HG02840 (cell line): ENCODE results near the gene IL1RAPL1.
"Not testable (repeated sequence)": the region's sequence is repeated elsewhere in the genome, so short reads cannot be mapped to it uniquely, and the experiment has no call there.

Source experiments
- ATAC-seq: cut with Tn5 transposase; IDR thresholded peaks from one replicate; pipeline ENCODE4 v1.9.1; 2021; ENCODE audit warnings: mild to moderate bottlenecking, moderate library complexity, moderate number of reproducible peaks; ENCODE audit not compliant: unreplicated experiment, low FRiP score

IL1RAPL1 gene

DNA sequence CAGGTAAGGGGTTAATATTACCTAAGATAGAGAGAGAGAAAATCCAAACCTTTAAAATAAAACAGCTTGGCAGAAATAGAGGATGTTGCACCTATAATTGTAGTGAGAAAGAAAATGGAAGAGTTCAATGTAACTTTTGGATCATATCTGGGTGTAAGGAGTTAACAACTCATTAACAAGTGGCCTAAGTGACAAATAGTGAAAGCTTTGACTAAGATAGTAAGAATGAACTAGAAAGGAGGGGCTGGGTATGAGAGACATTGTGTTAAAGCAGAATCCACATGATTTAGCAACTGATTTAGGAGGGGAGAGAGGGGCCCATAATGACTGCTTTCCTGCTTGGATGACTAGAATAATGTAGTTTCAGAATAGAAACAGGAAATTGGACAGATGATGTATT lies 761.0 kb downstream of the IL1RAPL1 start:
- no peak for ATAC-seq

DNA sequence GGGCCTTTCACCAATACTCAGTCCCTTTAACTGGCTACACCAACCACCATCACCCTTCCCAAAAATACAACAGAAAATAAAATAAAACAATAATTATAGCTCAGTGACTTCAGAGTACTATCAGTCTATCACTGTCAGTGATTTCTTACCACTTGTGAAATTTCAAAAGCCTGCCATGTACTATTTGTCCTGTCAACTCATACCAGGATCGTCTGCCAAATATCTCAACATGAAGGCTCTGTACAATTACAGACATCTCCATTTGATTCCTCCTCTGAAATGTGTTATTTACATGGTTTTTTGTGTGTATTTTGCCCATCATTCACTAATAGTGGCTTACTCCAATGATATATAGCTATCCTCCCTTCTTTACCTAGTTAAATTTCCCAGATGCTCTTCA lies 772.0 kb downstream of the IL1RAPL1 start:
- no peak for ATAC-seq

DNA sequence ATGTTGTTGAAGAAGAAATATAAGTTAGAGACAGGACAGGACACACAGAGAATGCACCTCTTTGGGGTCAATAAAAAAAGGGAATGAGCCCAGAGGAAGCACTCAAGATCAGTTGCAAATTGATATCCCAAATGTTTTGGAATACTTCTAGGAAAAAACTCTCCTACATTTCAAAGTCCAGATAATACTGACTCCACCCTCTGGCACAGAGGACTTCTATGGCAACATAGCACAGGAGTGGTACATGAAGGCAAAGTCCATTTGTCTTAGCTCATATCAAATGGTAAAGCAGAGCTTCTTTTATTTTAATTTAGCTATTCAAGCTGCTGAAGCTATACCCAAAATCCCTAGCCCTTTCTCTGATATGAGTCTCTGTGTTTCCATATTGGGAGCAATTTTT lies 787.5 kb downstream of the IL1RAPL1 start:
- not testable (repeated sequence) for ATAC-seq

DNA sequence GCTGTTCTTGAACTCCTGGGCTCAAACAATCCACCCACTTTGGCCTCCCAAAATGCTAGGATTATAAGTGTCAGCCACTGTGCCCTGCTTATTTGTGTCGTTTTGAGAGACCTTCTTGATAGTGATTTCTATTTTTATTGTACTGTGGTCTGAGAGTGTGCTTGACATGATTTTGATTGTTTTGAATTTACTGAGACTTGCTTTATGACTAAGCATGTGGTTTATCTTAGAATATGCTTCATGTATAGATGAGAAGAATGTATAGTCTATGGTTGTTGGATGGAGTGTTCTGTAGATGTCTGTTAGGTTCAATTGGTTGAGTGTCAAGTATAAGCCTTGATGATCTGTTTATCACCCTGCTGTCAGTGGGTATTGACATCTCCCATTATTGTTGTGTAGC lies 789.3 kb downstream of the IL1RAPL1 start:
- no peak for ATAC-seq

DNA sequence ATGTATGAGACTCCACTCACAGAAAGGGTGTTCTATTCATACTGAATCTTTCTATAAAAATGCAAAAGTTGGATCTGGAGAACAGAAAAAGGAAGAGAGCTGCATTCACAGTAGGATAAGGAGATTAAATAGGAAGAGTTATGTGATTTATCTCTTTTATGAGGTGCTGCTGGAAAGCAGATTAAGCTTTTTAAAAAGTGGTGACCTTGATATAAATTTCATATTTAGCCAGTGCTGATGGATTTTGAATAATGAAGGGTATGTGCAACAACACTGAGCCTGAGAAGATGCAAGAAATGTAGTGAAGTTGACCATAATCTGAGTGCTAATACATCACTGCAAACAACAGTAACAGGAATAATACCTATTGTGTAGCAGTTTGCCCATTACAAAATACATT lies 795.6 kb downstream of the IL1RAPL1 start:
- no peak for ATAC-seq

DNA sequence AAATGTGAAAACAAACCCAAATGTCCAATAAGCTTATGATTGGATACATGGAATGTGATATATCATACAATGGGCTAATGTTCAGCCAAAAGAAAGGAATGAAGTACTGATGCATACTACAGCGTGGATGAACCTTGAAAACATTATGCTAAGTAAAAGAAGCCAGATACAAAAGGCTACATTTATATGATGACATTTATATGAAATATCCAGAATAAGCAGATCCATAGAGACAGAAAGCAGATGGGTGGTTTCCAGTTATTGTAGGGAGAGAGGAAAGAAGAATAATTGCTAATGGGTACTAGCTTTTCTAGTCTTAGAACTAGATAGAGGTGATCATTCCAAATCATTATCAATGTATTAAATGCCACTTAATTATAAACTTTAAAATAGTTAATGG lies 801.3 kb downstream of the IL1RAPL1 start:
- no peak for ATAC-seq

DNA sequence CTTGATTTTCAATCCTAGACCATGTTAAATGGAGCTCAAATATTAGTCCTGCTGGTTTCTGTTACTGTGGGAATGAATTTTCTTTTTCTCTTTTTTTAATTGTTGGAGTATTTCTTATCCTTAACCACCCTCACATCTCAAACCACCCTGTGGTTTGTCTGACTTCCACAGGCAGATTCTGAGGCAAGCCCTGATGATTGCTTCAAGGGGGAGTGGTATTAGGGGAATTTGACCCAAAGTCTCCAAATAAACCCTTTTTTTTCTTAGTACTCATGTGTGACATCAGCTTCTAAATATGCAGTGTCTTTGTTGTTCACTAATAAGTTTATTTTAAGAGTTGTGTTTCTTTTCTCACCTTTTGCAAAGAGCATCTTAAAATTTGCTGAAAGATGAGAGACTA lies 810.3 kb downstream of the IL1RAPL1 start:
- no peak for ATAC-seq

DNA sequence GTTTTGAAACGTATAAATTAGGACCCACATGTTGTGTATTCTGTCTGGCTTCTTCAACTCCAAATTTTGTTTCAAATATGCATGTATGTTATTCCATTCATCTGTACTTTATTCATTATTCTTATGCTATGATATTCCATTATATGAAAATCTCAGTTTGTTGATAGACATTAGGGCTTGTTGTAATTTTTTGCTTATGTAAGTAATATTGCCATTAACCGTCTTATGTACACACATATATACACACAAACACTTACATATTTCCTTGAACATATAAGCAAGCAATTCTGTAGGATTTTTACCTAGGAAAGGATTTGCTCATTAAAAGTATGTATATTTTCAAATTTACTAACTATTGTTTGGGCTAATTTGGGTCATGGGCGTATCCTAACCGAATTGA lies 820.1 kb downstream of the IL1RAPL1 start:
- no peak for ATAC-seq

DNA sequence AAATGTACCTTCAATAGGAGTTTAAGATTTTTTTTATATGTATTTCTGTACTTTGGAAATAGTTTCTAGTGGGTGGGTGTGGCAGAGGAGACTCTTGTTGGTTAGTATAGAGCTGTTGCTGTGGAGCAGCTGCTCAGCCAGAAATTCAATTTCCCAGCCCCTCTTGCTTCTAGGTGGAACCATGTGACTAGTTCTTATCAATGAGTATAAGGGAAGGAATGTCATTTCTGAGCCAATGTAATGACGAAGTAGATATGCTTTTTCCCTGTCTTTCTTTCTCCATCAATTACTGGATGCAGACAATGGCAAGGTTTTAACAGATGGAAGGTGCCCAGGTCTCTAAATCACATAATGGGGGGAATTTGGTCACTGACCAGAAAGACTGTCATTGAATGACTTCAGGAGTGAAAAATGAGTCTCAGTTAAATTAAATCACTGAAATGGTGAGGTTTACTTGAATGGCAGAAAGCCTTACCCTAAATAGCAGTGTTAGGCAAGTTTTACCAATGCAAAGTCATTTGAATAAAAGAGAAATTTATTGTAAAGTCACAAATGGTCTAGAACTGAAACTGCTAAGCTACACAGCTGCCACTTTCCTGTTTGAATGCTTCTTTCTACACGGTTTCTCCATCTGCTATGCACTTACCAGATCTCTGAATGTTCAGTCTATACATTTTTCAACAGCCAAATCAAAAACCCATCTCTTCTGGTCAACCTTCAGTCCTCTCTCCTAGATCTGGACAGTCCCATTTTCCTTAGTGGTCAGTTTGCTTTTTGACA lies 832.7 kb downstream of the IL1RAPL1 start:
- ATAC-seq: no peak

DNA sequence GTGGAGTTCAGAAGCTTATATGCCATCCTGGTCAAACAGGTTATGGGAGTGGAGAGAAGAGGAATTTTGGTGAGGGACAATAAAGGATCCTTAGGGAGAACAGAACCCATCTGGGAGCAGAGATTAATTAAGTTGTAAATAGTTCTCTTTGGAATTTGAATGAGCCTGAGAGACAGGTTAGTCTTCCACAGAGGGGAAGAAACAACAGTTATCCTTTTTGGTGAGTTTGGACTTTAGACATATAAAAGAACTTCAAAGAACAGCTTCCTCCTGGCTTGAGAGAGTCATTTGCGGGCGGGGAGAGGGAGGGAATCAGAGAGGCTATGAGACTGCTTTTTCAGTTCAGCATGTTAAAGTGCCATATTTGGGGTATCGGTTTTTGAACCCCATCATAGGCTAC lies 834.8 kb downstream of the IL1RAPL1 start:
- no peak for ATAC-seq

DNA sequence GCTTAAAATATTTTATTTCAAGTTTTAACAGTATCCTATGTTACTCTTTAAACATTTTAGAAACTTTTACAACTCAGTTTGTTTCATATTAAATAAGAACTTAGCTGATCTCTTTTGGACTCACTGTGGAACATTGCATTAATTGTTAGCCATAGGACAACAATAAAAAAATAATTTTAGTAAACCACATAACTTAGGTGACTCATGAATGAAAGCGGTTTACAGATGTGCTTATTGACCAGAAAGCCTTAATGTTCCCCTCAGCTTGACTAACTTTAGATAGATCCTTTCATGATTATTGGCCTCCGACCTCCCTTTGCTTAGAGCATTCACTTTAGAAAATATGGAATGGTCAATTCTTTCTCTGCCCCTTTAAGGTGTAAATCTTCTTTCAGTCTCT lies 844.6 kb downstream of the IL1RAPL1 start:
- no peak for ATAC-seq

DNA sequence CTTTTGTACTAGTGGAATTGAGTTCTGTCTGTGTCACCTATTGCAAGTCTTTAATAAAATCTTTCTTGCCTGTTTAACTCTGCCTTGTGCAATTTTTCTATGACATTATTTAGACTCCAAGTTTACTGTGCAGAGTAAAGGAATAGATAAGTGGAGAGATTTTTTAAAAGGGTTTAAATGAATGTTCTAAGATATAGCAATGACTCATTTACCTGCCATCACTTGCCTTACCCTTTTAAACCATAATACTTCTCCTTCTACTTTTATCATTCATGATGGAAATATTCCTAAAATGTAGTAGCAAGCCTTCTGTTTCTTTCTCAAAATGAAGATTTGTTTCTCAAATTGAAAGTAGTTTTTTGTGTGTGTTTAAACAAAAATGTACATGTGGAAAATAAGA lies 845.3 kb downstream of the IL1RAPL1 start:
- no peak for ATAC-seq

DNA sequence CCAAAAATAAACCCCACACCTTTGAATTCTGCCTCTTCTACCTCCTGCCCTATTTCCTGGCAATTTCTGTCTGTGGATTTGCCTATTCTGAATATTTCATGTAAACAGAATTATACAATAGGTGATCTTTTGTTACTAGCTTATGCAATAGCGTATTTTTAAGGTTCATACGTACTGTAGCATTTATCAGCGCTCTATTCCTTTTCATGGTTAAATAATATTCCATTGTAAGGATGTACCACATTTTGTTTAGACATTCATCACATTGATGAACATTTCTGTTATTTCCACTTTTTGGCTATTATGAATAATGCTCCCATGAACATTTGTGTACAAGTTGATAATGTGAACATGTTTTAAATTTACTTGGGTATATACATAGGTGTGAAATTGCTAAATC lies 847.7 kb downstream of the IL1RAPL1 start:
- no peak for ATAC-seq

DNA sequence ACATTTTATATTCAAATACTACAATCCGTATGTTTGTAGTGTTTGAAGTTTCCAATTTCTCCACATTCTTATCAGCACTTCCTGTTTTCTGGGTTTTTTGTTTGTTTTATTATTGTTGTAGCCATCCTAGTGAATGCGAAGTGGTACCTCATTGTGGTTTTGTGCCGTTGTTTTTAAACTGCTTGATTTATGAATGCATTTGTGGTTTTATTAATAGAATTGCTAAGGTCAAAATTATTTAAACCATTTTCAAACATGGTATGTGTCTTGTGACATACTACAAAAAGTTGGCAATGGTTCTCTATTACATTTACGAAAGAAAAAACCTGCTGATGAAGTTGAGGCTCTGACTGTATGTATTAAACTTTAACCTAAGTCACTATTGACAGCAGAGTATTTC lies 848.1 kb downstream of the IL1RAPL1 start:
- no peak for ATAC-seq

DNA sequence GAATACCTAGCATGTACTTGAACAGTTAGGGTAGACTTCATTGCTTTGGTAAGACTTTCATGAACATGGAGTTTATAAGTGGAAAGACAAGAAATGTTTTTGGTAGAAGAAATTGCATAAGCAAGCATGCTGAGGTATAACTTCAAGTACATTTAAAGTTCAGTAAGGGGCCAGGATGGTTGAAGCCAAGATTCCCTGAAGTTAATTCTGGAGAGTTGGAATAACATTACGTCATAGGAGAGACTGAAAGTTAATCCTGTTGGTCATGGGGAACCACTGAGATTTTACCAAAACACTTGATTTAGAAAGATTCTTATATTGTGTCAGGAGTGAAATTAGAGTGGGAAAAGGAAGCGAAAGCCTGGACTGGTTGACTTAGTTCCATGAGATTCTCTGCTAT lies 860.6 kb downstream of the IL1RAPL1 start:
- no peak for ATAC-seq

DNA sequence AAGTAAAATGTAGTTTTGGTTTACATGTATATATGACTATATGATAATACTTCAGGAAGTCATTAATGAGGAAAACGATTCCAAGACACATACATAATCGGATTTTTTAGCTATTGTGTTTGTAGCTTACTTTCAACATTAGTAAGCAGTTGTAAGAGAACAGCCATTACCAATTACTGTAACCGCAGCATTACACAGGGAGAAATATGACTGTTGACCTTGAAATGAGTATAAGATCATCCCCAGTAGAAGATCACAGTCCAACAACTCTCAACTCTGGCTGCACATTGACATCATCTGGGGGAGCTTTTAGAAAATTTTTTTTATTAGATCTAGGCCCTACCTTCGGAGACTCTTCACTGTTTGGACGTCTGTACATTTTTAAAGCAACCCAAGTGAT lies 866.1 kb downstream of the IL1RAPL1 start:
- ATAC-seq: no peak

DNA sequence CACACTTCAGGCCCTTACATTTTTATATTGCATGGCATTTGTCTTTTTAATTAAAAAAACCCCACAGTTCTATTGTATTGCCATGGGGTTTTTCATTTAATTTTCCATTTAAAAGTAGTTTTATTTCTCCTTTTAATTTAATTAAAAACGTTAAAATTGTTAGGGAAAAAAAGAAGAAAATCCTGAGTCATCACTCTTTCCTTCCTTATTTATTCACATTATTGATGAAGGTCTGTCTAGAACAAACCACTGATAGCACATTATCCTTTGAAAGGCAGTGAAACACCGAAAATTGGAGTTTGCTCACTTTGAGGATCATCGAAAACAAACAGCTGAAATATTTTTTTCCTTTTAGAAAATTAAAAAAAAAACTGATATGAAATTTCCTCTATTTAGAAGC lies 868.5 kb downstream of the IL1RAPL1 start:
- ATAC-seq: no peak

DNA sequence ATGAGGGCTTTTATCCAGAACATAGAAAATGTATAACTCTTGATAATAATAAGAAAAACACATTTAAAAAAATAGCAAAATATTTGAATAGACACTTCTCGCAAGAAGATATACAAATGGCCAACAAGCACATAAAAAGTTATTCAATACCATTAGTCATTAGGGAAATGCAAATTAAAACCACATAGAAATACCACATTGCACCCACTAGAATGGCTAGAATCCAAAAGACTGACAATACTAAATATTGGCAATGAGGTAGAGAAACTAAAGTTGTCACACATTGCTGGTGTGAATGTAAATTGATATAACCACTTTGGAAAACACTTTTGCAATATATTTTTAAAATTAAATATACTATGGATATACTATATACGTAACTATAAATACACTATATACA lies 873.8 kb downstream of the IL1RAPL1 start:
- ATAC-seq: no peak

DNA sequence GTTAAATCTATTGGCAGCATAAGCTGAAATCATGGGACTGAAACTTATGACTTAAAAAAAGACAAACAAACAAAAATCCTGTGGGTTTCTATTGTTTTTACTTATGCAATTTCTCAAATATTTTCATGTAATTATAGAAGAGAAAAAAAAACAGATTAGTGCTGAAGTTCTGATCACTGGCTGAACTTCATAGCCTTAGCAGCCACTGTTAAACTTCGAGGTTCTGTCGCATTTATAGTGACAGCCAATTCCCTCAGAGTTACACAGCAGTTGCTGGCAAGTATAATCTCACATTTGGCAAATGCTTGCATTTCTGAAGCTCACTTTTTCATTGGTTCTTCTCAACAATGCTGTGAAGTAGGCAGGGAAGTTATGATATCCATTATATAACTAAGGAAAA lies 879.2 kb downstream of the IL1RAPL1 start:
- ATAC-seq: no peak

DNA sequence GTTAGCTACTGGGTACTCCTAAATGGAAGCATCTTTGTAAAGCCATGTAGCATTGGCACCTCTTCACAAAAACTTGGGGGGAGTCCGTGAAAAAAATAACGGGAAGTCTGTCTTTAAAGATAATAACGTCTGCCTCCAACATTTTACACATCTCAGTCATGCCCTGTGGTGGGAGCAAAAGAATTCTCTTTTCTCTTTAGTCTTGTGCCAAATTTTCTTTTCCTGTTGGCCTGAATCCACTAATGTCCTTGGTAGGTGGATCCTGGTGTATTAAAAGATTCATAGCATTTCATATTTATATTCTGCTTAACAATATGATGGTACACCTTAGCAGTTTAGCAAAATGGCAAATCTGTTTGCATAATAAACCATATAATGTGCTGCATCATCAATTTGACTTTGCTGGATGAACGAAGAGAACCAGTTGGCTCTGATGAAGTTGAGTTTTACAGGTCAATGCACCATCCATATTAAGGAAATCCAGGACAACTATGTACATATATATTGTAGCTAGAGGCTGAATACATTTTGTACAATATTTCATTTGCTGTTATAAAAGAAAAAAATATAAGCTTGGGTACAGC lies 881.8 kb downstream of the IL1RAPL1 start:
- ATAC-seq: no peak

DNA sequence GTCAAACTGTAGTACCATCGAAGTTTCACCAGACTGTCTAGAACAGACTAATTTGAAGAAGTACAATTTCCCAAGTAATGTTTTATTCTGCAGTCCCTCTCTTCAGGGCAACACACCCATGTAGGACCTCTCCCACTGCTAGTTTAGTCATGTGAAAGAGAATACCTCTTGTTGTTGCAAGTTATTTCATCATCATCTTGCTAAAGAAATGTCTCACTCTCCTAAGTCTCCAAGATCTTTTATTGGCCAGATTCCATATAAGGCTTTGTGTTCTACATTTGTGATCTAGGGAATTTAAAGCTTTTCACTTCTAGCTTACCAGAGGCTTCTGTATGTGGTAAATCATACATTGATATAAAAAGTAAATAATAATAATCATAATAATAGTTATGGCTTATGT lies 882.8 kb downstream of the IL1RAPL1 start:
- no peak for ATAC-seq

DNA sequence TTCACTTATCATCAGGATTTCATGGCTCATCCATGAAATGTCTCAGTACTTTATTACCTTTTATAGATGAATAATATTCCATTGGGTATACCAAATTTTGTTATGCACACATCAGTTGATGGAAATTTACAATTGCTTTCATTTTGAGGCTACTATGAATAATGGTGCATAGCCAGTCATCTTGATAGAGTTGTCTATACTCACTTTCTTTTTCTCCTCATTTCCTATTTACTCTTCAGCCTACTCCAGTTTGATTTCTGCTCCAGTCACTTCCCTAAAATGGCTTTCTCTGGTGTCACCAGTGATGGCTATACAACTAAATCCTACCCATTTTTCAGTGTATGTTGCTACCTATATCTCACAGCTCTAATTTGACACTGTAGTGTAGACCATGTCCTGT lies 884.6 kb downstream of the IL1RAPL1 start:
- ATAC-seq: no peak
